MM.1S (cell line): Measurements from ENCODE around the gene TOR3A.
A peak's percentile ranks its signal among the peaks of the same experiment; 100 is the strongest.

Experiments
- DNase-seq: peaks from one replicate; pipeline ENCODE4 v3.0.0-alpha.2; 2015
- H2AFZ ChIP-seq: fragments of 300-600 bp; sonication (generic); 2 replicates; pipeline ENCODE4 v1.6.0; 2016; ENCODE audit warnings: antibody characterized with exemption, low read length
- H3F3A ChIP-seq: fragments of 300-600 bp; sonication (generic); 2 replicates; pipeline ENCODE4 v1.6.1; 2016; ENCODE audit warnings: mild to moderate bottlenecking, antibody characterized with exemption, low read length, moderate library complexity, mixed read lengths; ENCODE audit not compliant: insufficient read depth
- H3K27ac ChIP-seq: fragments of 300-600 bp; sonication (generic); 2 replicates; pipeline ENCODE4 v1.5.1; 2016; ENCODE audit warnings: mild to moderate bottlenecking, low read length
- H3K27me3 ChIP-seq: fragments of 300-600 bp; sonication (generic); replicated peaks from 2 replicates; pipeline ENCODE4 v1.6.0; 2016; ENCODE audit warnings: low read length; ENCODE audit not compliant: insufficient read depth
- H3K36me3 ChIP-seq: fragments of 300-600 bp; sonication (generic); replicated peaks from 2 replicates; pipeline ENCODE4 v1.6.1; 2016; ENCODE audit warnings: mild to moderate bottlenecking, low read length, mixed read lengths; ENCODE audit not compliant: insufficient read depth
- H3K4me1 ChIP-seq: fragments of 300-600 bp; sonication (generic); 2 replicates; pipeline ENCODE4 v1.6.1; 2016; ENCODE audit warnings: low read length, mixed read lengths
- H3K4me2 ChIP-seq: fragments of 300-600 bp; sonication (generic); 2 replicates; pipeline ENCODE4 v1.6.0; 2016; ENCODE audit warnings: low read depth, low read length
- H3K4me3 ChIP-seq: fragments of 300-600 bp; sonication (generic); 2 replicates; pipeline ENCODE4 v1.5.1; 2016; ENCODE audit warnings: low read length, mixed read lengths
- H3K79me2 ChIP-seq: fragments of 300-600 bp; sonication (generic); 2 replicates; pipeline ENCODE4 v1.6.1; 2016; ENCODE audit warnings: mixed run types, low read length, mixed read lengths
- H3K9ac ChIP-seq: fragments of 300-600 bp; sonication (generic); 2 replicates; pipeline ENCODE4 v1.6.1; 2016; ENCODE audit warnings: low read length, mixed read lengths
- H3K9me2 ChIP-seq: fragments of 300-600 bp; sonication (generic); replicated peaks from 2 replicates; pipeline ENCODE4 v1.6.1; 2016; ENCODE audit warnings: mild to moderate bottlenecking, low read length, mixed read lengths; ENCODE audit not compliant: insufficient read depth
- H3K9me3 ChIP-seq: fragments of 300-600 bp; sonication (generic); replicated peaks from 2 replicates; pipeline ENCODE4 v1.6.1; 2016; ENCODE audit warnings: mild to moderate bottlenecking, low read length, mixed read lengths; ENCODE audit not compliant: insufficient read depth
- H4K20me1 ChIP-seq: fragments of 300-600 bp; sonication (generic); 2 replicates; pipeline ENCODE4 v1.6.1; 2016; ENCODE audit warnings: mild to moderate bottlenecking, low read length, moderate library complexity, mixed read lengths; ENCODE audit not compliant: insufficient read depth
- EZH2 ChIP-seq: fragments of 300-600 bp; sonication (generic); optimal IDR thresholded peaks from 2 replicates; pipeline ENCODE3; 2017; ENCODE audit warnings: low read depth, mild to moderate bottlenecking, antibody characterized with exemption, low read length, mixed read lengths
- EZH2phosphoT487 ChIP-seq: fragments of 300-600 bp; sonication (generic); IDR thresholded peaks from 2 replicates; pipeline ENCODE4 v1.6.1; 2018; ENCODE audit warnings: antibody characterized with exemption, low read length
- TF ChIP-seq, protein P1 (sequence below): fragments of 300-600 bp; sonication (generic); IDR thresholded peaks from 2 replicates; pipeline ENCODE4 v1.5.1; 2016; ENCODE audit warnings: antibody characterized with exemption, low read length, mixed read lengths

Gene TOR3A

GRCh38 chr1:179105393-179105792 lies 23.5 kb downstream of the TOR3A start:
- H3K4me1 ChIP-seq: no peaks in the 10 kb centered on the region
- no peak overlapping the region for H3K27ac ChIP-seq

DNA sequence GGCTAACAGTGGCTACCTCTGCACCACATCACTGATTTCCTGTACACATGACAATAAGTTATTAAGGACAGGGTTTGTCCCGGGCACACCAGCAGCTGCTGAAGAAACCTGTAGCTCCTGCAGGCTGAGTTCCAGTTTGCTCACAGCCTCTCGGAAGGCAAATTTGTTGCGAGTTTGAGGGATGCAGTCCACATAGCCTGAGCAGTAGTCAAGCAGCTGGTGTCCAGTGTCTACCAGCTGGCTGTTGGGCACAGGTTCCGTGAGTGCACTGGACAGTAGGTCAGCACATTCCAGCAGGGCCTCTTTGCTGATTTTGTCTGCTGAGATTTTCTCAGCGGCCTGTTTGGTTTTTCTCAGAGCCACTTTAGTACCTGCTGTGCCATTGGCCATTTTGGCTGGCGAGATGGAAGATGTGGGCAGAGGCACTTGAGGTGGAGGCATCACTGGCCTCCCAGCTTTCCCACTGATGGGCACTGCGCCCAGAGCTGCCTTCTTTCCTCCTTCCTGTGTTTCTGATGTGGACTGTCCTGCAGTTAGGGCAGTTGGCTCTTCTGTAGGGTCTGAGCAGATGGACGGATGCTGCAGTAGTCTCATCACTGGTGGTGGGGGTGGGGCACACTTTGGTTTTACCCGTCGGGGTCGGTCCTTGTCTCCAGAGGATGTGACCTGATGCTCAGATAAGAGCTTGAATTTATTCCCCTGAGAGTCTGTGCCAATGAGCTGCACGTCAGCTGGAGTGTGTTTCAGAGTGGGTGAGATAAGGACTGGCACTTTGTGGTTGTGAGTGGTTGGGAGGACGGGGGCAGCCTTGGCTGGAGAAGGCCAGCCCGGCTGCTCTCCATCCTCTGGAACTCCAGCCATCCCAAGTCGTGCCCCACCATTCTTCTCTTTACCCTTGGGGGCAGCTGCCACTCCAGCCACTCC lies 26.1 kb downstream of the TOR3A start:
- Histone ChIP-seq H2AFZ (no peak overlapping the region), H3K9me3 (no peaks in the 10 kb centered on the region), H3F3A (no peaks in the 10 kb centered on the region), H3K36me3 (no peaks in the 10 kb centered on the region), H3K27me3 (no peaks in the 10 kb centered on the region), H3K9ac (no peak overlapping the region), H3K4me3 (no peak overlapping the region), H3K9me2 (no peaks in the 10 kb centered on the region), H3K27ac (no peak overlapping the region), H3K79me2 (no peaks in the 10 kb centered on the region), H4K20me1 (no peaks in the 10 kb centered on the region), H3K4me1 (no peaks in the 10 kb centered on the region), H3K4me2 (no peak overlapping the region)
- TF ChIP-seq EZH2phosphoT487 (no peak), EZH2 (no peak)
- TF ChIP-seq, protein P1, sequence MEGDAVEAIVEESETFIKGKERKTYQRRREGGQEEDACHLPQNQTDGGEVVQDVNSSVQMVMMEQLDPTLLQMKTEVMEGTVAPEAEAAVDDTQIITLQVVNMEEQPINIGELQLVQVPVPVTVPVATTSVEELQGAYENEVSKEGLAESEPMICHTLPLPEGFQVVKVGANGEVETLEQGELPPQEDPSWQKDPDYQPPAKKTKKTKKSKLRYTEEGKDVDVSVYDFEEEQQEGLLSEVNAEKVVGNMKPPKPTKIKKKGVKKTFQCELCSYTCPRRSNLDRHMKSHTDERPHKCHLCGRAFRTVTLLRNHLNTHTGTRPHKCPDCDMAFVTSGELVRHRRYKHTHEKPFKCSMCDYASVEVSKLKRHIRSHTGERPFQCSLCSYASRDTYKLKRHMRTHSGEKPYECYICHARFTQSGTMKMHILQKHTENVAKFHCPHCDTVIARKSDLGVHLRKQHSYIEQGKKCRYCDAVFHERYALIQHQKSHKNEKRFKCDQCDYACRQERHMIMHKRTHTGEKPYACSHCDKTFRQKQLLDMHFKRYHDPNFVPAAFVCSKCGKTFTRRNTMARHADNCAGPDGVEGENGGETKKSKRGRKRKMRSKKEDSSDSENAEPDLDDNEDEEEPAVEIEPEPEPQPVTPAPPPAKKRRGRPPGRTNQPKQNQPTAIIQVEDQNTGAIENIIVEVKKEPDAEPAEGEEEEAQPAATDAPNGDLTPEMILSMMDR: no peak
- peak; percentile 3 for DNase-seq

More at GRCh38 chr1:179105393-179105792, 23.5 kb downstream of the TOR3A start:
- Histone ChIP-seq H2AFZ (no peak overlapping the region), H4K20me1 (no peaks in the 10 kb centered on the region), H3K4me2 (no peak overlapping the region), H3K9me2 (no peaks in the 10 kb centered on the region), H3K9ac (no peak overlapping the region), H3K79me2 (no peaks in the 10 kb centered on the region), H3K27me3 (no peaks in the 10 kb centered on the region), H3K9me3 (no peaks in the 10 kb centered on the region), H3K4me3 (no peak overlapping the region), H3K36me3 (no peaks in the 10 kb centered on the region), H3F3A (no peaks in the 10 kb centered on the region)
- peak; percentile 28 for DNase-seq
- no peak for TF ChIP-seq EZH2phosphoT487
- TF ChIP-seq, protein P1: peak; percentile 37

- H3K9me2 ChIP-seq: no peaks in the 10 kb centered on the region
- no peak overlapping the region for H3K27ac ChIP-seq
- H4K20me1 ChIP-seq: no peaks in the 10 kb centered on the region
- no peaks in the 10 kb centered on the region for H3F3A ChIP-seq
- TF ChIP-seq, protein P1: no peak
- no peak for TF ChIP-seq EZH2phosphoT487
- no peak overlapping the region for H3K9ac ChIP-seq
- no peaks in the 10 kb centered on the region for H3K4me1 ChIP-seq
- H3K9me3 ChIP-seq: no peaks in the 10 kb centered on the region
- no peak for DNase-seq
- no peaks in the 10 kb centered on the region for H3K79me2 ChIP-seq
- no peaks in the 10 kb centered on the region for H3K36me3 ChIP-seq
- H2AFZ ChIP-seq: no peak overlapping the region
- no peaks in the 10 kb centered on the region for H3K27me3 ChIP-seq
- no peak overlapping the region for H3K4me2 ChIP-seq
- no peak overlapping the region for H3K4me3 ChIP-seq
Measured at GRCh38 chr1:179108644-179109043, 26.8 kb downstream of the TOR3A start.
